SK-N-MC (cell line): ENCODE results near the gene TMEFF1.

Source experiments
- DNase-seq: peaks from one replicate; pipeline ENCODE4 v3.0.0-alpha.2; 2011; ENCODE audit warnings: low read depth, low spot score
- H3K27ac ChIP-seq: fragments of 200-600 bp; sonication (generic); 2 replicates; pipeline ENCODE4 v1.5.1; 2016; ENCODE audit warnings: mixed run types
- H3K36me3 ChIP-seq: fragments of 200-600 bp; sonication (generic); 2 replicates; pipeline ENCODE4 v1.6.1; 2017; ENCODE audit warnings: antibody characterized with exemption, low read length, mixed read lengths; ENCODE audit not compliant: insufficient read depth
- H3K4me3 ChIP-seq: fragments of 200-600 bp; sonication (generic); 2 replicates; pipeline ENCODE4 v1.5.1; 2016
- H3K9ac ChIP-seq: fragments of 200-600 bp; sonication (generic); 2 replicates; pipeline ENCODE4 v1.8.0; 2017; ENCODE audit warnings: mixed run types, mixed read lengths; ENCODE audit not compliant: insufficient read length
- H3K9me3 ChIP-seq: fragments of 200-600 bp; sonication (generic); 2 replicates; pipeline ENCODE4 v1.6.1; 2017; ENCODE audit warnings: low read depth, mild to moderate bottlenecking, antibody characterized with exemption, low read length, moderate library complexity, mixed read lengths
- EZH2 ChIP-seq: fragments of 200-600 bp; sonication (generic); IDR thresholded peaks from one replicate; pipeline ENCODE4 v1.6.1; 2017; ENCODE audit warnings: antibody characterized with exemption
- FOXP2 ChIP-seq: optimal IDR thresholded peaks from 2 replicates; pipeline ENCODE3; 2011; ENCODE audit warnings: mild to moderate bottlenecking, moderate library complexity; ENCODE audit not compliant: insufficient read depth; ENCODE audit errors: extremely low read length, control extremely low read depth
- POLR2AphosphoS5 ChIP-seq: IDR thresholded peaks from 2 replicates; pipeline ENCODE4 v1.6.1; 2012; ENCODE audit warnings: mild to moderate bottlenecking, low read depth, low read length, borderline replicate concordance

TMEFF1 gene

DNA sequence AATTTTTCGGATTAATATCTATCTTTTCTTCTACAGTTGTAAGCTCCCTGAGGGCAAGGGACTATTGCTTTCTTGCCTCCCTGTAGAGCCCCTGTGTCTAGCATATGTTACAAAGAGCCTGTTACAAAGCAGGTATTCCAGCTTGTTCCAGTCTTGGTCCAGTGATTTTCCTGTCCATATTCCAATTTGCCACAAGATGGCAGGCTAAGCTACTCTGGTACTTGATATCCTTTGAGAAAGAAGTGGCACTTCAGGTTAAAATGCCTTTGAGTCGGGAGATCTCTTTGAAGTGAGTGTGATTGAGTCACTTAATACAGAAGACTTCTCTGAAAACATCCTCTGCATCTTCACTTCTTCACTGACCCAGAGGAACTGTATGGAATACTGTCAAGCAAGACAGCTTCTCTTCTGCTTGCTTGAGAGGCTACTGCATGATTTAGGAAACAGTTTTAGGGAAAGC lies 129.4 kb downstream of the TMEFF1 start:
- DNase-seq: peak; percentile 20

DNA sequence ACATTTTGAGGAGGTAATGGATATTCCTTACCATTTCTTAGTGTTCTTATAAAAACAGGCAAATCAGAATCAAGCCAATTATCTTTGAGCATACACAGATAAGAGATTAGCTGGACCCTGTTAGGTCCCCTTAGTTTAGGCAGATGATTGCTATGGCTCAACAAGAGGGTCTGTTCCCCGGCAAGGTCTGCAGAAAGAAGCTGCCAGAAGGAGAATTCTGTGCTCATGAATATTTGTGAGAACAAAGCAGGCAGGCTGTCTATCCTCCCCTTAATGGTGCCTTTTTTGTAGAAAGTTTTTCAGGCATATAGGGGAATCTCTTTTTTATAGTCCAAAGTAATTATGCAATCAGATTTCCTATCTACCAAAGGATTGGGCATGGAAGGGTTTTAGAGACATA lies 132.5 kb downstream of the TMEFF1 start:
- no peaks in the 10 kb centered on the region for H3K9me3 ChIP-seq
- no peak overlapping the region for H3K9ac ChIP-seq
- TF ChIP-seq FOXP2 (no peak), POLR2AphosphoS5 (no peak), EZH2 (no peak)
- no peak for DNase-seq
- no peak overlapping the region for H3K27ac ChIP-seq
- H3K36me3 ChIP-seq: no peaks in the 10 kb centered on the region
- H3K4me3 ChIP-seq: no peak overlapping the region

More for the DNA sequence above, 129.4 kb downstream of the TMEFF1 start:
- Histone ChIP-seq H3K27ac (no peak overlapping the region), H3K4me3 (no peak overlapping the region), H3K9ac (no peak overlapping the region), H3K36me3 (no peaks in the 10 kb centered on the region), H3K9me3 (no peaks in the 10 kb centered on the region)
- TF ChIP-seq POLR2AphosphoS5: no peak
- no peak for TF ChIP-seq FOXP2

DNA sequence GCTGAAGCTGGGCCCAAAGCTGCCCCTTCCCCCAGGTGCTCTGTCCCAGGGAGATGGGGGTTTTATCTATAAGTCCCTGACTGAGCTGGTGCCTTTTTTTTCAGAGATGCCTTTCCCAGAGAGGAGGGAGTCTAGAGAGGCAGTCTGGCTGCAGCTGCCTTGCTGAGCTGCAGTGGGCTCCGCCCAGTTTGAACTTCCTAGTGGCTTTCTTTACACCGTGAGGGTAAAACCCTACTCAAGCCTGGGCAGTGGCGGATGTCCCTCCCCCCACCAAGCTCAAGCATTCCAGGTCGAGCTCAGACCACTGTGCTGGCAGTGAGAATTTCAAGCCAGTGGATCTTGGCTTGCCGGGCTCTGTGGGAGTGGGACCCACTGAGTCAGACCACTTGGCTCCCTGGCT lies 146.2 kb downstream of the TMEFF1 start:
- TF ChIP-seq EZH2 (no peak), FOXP2 (no peak), POLR2AphosphoS5 (no peak)
- Histone ChIP-seq H3K9ac (no peak overlapping the region), H3K27ac (no peak overlapping the region), H3K36me3 (no peaks in the 10 kb centered on the region), H3K4me3 (no peak overlapping the region), H3K9me3 (no peaks in the 10 kb centered on the region)
- no peak for DNase-seq

DNA sequence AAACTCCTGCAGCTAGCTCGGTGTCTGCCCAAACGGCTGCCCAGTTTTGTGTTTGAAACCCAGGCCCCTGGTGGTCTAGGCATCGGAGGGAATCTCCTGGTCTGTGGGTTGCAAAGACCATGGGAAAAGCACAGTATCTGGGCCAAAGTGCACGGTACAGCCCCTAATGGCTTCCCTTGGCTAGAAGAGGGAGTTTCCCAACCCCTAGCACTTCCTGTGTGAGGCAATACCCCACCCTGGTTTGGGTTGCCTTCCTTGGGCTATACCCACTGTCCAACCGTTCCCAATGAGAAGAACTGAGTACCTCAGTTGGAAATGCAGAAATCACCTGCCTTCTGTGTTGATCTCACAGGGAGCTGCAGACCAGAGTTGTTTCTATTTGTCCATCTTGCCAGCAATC lies 146.7 kb downstream of the TMEFF1 start:
- DNase-seq: no peak
- no peak overlapping the region for H3K27ac ChIP-seq
- no peak overlapping the region for H3K4me3 ChIP-seq
- no peak overlapping the region for H3K9ac ChIP-seq
- TF ChIP-seq POLR2AphosphoS5: no peak
- no peak for TF ChIP-seq FOXP2
- no peak for TF ChIP-seq EZH2
- no peaks in the 10 kb centered on the region for H3K36me3 ChIP-seq
- no peaks in the 10 kb centered on the region for H3K9me3 ChIP-seq

DNA sequence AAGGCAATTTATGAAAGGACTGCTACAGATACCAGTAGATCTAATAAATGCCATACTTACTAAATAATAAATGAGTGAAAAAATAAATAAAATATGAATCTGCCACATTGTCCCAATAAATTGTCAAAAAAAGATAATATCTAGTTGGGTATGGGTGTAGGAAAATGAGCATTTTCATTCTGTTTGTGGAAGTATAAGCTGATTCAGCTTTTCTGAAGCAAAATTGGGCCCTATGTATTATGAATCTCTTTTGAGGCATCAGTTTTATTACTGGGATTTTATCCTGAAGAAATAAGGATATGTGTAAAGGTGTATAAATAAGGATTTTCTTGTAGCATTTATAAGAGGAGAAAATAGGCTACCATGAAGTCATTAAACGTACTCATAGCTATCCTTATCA lies 151.0 kb downstream of the TMEFF1 start:
- Histone ChIP-seq H3K9ac (no peak overlapping the region), H3K4me3 (no peak overlapping the region), H3K9me3 (no peaks in the 10 kb centered on the region), H3K27ac (no peak overlapping the region), H3K36me3 (no peaks in the 10 kb centered on the region)
- no peak for DNase-seq
- TF ChIP-seq EZH2 (no peak), FOXP2 (no peak), POLR2AphosphoS5 (no peak)

DNA sequence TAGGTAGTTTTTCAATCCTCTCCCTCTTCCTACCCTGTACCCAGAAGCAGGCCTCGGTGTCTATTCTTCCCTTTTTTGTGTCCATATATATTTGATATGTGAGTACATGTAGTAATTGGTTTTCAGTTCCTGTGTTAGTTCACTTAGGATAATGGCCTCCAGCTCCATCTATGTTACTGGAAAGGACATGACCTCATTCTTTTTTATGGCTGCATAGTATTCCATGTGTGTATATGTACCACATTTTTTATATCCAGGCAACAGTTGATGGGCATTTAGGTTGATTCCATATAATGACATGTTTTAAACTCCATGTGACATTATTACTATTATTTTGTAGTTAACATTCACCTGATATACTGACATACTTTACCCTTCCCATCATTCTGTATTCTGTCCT lies 154.0 kb downstream of the TMEFF1 start:
- no peak overlapping the region for H3K9ac ChIP-seq
- TF ChIP-seq FOXP2 (no peak), POLR2AphosphoS5 (no peak), EZH2 (no peak)
- H3K27ac ChIP-seq: no peak overlapping the region
- DNase-seq: no peak
- H3K9me3 ChIP-seq: no peaks in the 10 kb centered on the region
- H3K4me3 ChIP-seq: no peak overlapping the region
- no peaks in the 10 kb centered on the region for H3K36me3 ChIP-seq
